T-helper 2 cell treated with Interferon-gamma antibody and Interleukin-4, amounts not matched to agents 100 ng/mL and 5 ng/mL, for 36 hours (primary cell): Measurements from ENCODE around the gene TMEM131L. TPM values are rescaled to one million over a fixed set of nuclear protein-coding genes. Genes with fewer than 3 reads are reported as not detected.

Experiments
- intact Hi-C: fragments of 100-400 bp; cut with micrococcal nuclease; formaldehyde crosslinking; loops from one replicate; pipeline ENCODE4 v1.15.1; 2023
- total RNA-seq: library from RNA; stranded (reverse); gene quantifications from 2 replicates; pipeline ENCODE4 v1.2.3, GENCODE V29; 2022

Gene TMEM131L
- total RNA-seq, 1 donor from 2014 or later, result 41.9 TPM

DNA sequence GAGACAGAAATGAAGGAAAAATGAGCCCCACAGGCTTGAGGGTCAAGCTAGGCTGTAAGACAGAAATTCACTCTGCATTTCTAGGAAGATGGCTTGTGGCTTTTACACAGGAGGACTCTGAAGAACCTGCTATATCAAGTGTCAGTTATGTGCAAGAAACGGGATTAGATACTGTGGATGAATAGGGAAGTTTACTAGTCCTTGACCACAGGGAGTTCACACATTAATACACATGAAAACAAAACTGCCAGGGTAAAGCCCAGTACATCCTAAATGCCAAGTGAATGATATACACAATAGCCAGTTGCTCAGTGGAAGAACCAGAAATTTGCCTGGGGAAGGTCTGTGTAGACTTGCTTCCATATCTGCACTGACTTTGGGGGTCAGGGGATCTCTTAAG lies 53.5 kb downstream of the TMEM131L start:
- intact Hi-C loops, result no loop called here

DNA sequence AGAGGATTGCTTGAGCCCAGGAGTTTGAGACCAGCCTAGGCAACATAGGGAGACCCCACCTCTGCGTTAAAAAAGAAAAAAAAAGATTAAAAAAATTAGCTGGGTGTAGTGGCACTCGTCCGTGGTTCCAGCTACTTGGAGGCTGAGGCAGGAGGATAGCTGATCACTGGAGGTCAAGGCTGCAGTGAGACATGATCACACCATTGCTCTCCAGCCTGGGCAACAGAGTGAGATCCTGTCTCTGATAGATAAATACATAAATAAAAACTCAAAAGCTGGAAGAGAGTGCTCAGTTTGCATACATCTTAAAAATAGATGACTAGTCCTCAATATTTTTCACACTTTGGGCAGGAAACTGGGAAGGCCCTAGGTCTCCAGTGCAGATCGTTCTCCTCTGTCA lies 54.1 kb downstream of the TMEM131L start:
- intact Hi-C loops, result no loop called here

DNA sequence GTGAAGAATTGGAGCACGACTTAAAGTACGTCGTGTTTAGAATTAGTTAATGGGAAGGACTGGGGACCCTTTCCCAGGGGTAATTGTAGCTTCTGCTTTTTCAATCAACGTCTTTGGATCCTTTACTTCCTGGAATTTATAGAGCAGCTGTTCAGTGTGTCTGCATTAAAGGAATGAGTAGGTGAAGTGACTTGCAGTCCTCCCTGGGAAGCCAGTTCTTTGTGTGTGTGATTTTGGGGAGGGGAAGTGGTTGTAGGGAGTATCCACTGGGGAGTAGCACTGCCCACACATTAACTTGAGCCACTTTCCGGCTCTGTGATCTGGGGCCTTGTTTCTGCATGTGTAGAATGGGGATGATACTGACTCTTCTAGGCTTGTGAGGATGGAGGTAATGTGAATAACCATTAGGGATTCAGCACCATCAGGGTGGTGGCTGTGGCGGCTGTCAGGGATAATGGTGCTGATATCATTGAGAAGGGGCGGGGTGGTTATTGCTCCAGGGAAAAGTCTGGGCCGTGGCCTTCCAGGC lies 54.7 kb downstream of the TMEM131L start:
- intact Hi-C loops, result loop anchor here (1.0 kb wide), 1 partner anchor 33 kb away; no protein-coding TSS in a partner anchor

DNA sequence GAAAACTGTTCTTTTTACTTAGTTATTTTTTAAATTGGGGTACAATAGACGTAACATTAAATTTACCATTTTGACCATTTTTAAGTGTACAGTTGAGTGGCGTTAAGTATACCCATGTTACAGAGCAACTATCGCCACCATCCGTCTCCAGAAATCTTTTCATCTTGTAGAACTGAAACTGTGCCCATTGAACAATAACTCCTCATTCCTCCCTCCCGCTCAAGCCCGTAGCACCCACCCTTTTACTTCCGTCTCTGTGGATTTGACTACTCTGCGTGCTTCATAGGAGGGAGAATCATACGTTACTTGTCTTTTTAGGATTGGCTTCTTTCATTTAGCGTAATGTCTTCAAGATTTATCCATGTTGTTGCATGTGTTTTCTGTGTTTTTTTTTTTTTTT lies 55.3 kb downstream of the TMEM131L start:
- intact Hi-C loops, result loop anchor here (1.0 kb wide), 1 partner anchor 33 kb away; no protein-coding TSS in a partner anchor

DNA sequence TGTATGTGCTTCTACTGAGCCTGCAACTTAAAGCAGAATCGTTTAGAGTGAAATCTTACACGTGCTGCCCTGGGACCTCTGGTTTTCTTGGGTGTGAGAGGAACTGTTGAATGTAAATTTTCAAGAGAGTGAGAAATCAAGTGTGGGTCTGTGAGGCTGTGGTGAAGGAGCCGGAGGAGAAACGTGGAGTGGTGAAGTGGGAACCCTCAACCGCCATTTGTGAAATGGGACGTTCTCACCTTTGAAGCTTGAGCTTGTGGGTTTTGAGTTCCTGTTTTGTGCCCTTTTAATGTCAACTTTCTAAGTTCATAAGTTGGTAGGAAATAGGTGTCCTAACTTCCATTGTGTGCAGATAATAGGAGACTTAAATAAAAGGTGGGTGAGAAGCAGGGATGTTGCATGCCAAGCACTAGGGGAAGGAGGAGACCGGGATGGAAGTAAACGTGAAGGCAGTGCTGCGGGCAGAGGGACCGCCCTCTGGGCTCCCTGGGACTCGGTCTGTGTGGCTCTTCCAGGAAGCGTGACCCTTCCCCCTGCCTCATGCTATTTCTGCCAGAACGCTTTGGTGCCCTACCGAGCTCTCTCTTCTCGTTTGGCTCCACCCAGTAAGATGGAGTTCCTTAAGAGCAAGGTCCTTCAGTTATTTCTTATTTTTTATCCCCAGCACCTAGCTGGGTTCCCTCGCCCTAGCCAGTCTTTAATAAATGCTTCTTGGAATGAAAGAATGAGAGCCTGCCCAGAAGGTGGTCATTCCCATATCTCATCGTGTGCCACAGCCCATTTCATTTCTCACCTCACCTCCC lies 56.0 kb downstream of the TMEM131L start:
- intact Hi-C loops, result loop anchor here (1.0 to 2.0 kb wide), 7 partner anchors 8 to 178 kb away; partner anchors contain the start of gene MND1

DNA sequence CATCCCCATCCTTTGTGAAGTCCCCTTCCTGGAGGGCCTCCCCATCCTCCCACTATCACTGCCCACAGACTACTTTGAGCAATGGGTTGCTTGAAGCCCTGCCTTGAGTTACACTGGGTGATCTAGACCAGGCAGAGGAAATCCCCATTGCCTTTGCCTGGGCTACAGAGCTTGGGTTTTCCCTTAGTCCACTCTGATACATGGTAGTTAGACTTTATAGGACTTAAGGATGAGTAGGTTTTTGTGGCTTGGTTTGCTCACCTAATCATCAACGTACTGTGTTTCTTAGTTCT lies 56.6 kb downstream of the TMEM131L start:
- intact Hi-C loops, result loop anchor here (1.0 to 2.0 kb wide), 6 partner anchors 8 to 178 kb away; partner anchors contain the start of gene MND1

DNA sequence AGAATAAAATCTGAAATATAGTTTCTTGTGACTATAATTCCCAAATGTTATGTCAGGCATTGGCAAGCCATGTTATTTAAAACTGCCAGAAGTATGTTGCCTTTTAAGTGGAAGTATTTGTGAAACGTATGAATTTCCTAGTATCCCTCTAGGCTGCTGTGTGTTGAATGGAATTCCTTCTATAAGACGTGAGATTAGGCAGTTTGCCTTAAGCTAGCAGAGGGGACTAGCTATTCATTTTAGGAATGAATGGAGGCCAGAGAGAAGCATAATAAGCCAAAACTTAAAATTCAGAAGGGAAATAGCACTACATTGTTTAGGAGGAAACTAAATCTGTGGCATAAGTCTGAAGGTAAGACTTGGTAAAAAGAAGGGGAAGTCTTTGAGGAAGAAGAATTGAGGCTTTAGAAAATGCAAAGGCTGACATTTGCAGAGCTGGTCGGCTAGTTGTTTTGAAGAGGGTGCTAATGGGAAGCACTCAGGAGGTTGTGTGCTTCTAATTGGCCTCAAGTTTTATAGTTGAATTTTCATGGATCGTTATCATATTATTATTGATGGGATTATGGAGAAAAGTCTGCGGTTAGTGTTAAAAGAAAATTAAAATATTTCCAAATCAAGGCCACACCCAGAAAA lies 57.1 kb downstream of the TMEM131L start:
- intact Hi-C loops, result loop anchor here (2.0 kb wide), 1 partner anchor 52 kb away; no protein-coding TSS in a partner anchor

DNA sequence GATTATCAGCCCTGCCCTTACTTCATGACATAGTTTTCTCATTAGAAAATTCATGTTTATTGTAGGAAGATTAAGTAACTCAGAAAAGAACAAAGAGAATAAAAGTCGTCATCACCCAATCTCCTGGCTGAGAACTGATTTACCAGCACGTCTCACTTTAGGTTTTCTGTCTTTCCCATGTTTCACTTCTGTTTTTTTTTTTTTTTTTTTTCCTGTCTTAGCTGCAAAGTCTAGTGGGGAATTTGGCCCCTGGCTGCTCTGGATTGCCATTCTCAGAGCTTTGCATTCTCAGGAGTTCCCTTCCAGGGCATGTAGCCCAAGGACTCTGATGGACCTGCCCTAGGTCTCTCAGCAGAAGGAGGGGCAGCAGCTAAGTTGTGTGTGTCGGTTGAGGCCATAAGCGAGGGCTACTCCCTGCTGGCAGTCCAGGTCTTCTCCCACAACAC lies 57.8 kb downstream of the TMEM131L start:
- intact Hi-C loops, result loop anchor here (2.0 kb wide), 1 partner anchor 51 kb away; no protein-coding TSS in a partner anchor

DNA sequence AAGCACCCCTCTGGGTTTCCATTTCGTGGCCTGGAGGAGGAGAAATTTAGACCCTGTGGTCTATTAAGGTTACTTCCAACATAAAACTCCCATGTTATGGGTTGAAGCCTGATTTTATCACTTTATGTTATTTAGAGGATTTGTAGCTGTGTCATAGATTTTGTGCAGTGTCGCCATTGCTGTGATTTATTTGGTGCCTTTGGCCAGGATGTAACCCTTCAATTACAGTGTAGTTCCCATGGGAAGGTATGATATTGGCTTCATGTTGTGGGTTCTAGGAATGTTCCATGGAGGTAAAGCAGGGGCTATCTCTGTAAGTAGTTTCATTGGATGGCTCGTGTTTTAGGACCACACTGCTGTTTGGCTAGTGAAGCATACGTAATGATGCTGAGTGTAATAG lies 58.5 kb downstream of the TMEM131L start:
- intact Hi-C loops, result loop anchor here (5.0 kb wide), 1 partner anchor 987 kb away; the partner anchor contains the start of gene FBXW7

DNA sequence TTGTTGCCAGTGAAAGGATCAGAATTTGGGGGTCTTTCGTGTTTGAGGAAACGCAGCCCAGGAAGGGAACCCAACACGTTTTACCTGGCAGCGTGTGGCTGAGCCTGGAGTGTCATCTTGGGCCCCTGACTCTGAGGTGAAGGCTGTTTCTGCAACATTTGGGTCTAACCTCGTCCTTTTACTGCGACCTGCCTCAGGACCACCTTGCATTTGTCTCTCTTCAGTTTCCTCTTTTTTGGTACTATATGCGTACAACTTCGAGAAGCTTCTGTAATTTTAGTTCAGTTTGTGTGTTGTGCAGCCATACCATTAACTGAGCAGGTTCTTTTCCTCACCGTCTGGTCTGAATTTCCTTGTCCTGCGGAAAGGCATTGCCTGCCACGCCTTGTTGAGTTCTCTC lies 61.5 kb downstream of the TMEM131L start:
- intact Hi-C loops, result loop anchor here (5.0 kb wide), 1 partner anchor 990 kb away; the partner anchor contains the start of gene FBXW7

DNA sequence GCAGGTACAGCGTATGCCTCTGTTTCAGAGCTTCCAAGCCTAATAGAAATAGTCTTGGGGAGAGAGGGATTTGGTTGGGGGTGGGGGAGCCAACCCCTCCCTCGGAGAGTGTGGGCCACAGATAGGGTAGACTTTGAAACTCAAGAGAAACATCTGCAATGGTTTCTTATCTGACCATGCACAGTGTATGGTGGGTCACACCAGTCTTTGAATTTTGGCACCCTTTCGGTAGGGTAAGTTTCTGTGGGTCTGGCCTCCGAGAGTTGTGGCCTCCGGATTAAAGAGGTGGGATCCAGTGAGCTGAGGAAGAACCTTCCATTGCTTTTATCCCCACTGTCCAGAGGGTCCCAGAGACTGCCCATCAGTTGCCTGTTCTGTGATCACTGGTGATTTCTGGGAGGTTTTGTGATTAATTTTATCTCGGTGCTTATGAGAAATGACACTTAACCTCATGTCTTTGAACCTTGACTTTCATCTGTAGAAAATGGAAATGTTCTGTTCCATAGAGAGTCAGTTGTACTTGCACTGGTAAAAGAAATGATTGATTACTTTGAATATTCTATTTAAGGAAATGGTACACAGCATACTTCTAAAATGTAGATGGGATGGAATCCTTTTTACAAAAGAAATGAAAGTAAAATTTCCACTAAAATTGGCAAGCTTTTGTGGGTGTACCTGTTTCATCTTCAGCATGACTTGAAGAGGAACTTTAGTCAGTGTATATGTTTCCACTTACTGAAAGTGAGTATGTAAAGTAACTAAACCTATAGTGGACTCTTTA lies 62.7 kb downstream of the TMEM131L start:
- intact Hi-C loops, result loop anchor here (5.0 kb wide), 1 partner anchor 992 kb away; the partner anchor contains the start of gene FBXW7

DNA sequence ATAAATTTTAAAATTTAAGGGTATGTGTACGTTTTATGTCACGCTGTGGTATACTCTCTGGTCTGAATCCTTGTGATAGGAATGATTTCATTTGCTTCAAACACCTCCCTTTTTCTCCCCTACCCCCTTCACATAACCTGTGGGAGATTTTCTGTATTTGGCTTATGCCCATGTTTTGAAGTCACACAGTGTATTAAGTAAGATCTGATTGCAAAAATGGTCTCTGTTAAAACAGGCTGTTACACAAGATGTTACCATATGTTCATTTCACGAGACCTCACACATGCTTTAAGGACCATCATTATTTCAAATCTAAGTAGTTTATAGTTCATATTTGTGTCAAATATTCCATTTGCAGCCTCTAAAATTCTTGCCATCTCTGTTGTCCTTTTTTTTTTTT lies 63.5 kb downstream of the TMEM131L start:
- intact Hi-C loops, result loop anchor here (1.0 to 5.0 kb wide), 2 partner anchors 7 to 992 kb away; partner anchors contain the start of gene FBXW7

DNA sequence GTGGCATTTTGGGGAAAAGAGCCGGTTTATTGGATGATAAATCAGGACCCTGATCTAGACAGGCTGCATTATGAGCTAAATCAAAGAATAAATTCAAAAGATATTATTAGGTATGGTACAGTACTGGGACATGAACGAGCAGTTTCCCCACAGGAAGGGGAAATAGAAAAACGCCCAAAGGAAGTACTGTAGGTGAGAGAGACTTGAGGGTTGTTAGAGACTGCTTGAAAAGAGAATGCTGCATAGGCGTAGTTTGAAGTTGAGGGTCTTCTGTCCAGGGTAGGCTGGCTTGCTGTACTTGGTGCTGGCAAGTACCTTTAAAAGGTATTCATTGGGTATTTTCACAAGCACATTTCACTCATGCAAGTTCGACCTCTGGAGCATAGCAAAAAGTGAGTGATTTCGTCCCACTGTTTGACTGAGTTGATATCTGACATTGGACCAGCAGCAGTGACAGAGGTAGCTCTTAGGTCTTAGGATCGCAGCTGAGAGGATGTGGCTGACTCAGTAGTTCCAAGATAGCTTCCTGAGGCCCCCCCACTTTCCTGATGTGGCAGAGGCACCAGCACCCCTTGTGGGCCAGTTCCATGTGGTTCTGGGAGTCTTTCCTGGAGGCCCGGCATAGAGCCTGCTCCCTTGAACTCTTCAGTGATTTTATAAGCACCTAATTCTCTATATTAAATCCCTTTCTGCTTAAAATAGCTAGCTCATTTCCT lies 64.3 kb downstream of the TMEM131L start:
- intact Hi-C loops, result loop anchor here (1.0 kb wide), 1 partner anchor 8 kb away; no protein-coding TSS in a partner anchor

DNA sequence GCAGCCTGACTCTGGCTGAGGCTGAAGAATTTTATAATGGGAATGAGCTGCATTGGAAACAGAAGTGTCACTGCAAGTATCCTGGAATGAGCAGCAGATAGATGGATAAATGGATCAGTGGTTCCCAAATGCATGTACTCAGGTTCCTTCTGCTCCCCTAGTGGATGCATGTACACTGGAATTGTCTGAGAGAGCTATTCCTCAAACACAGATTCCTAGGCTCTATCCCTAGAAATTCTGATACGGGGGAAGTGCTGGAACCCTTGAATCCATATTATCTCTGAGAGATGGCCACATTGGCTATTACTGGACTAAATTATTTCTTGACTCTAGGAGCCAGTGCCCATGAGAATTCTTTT lies 64.8 kb downstream of the TMEM131L start:
- intact Hi-C loops, result loop anchor here (1.0 kb wide), 1 partner anchor 9 kb away; no protein-coding TSS in a partner anchor

DNA sequence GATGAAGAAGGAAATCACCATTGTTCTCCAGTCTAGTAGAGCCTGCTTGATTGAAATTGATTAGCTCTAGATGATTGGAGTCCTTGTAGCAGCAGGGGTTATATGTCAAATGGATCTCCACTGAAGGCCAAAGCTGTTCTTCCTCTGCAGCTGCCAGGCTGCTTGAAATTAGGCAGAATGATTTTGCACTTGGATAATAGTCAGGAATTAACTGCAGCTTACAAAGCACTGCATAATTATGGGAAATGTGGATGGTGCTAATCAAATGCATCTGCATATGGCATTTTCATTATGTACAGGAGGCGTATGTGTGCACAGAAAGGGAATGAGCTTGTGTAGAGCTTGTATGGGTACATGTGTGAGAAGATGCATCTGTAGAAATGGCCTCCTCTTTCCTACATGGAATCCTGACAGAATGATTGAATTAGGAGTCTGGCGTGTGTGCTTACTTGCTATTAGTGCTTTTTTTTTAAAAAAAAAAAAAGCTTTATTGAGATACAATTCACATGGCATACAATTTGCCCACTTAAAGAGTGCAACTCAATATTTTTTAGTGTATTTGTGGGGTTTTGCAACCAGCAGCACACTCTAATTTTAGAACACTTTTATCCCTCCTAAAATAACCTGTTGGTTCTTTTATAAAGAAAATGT lies 65.9 kb downstream of the TMEM131L start:
- intact Hi-C loops, result no loop called here

DNA sequence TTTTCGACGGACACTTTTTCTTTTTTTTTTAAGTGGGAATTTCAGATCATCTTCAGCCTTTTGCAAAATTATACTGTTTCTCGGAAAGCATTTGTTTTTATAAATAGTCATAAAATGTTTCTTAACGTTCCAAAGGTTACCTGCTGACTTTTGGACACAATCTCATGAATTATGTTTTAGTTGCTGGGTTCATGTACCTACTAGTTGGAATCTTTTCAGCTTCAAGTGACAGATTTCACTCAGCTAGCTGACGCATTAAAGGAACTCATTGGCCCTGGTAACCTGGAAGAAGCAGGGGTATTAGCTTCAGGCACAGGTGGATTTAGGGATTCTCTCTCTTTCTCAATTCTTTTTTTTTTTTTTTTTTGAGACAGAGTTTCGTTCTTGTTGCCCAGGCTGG lies 66.5 kb downstream of the TMEM131L start:
- intact Hi-C loops, result no loop called here

DNA sequence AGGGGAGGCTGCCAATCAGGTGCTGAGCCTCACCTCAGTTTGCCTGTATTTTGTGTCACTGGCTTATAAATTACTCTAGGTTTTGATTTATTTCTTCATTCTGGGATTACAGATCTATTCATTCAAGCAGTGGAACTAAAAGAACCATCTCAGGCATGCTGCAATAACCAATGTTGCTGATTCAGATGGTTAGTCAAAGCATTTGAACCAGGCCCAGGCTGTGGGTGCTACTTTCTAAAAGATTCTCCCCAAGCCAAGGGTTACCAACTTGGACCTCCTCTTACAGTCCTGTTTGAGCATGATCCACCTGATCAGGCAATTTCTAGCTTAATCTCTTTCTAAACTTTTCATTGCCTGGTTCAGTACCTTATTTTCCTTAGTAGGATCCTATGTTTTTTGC lies 67.2 kb downstream of the TMEM131L start:
- intact Hi-C loops, result no loop called here

DNA sequence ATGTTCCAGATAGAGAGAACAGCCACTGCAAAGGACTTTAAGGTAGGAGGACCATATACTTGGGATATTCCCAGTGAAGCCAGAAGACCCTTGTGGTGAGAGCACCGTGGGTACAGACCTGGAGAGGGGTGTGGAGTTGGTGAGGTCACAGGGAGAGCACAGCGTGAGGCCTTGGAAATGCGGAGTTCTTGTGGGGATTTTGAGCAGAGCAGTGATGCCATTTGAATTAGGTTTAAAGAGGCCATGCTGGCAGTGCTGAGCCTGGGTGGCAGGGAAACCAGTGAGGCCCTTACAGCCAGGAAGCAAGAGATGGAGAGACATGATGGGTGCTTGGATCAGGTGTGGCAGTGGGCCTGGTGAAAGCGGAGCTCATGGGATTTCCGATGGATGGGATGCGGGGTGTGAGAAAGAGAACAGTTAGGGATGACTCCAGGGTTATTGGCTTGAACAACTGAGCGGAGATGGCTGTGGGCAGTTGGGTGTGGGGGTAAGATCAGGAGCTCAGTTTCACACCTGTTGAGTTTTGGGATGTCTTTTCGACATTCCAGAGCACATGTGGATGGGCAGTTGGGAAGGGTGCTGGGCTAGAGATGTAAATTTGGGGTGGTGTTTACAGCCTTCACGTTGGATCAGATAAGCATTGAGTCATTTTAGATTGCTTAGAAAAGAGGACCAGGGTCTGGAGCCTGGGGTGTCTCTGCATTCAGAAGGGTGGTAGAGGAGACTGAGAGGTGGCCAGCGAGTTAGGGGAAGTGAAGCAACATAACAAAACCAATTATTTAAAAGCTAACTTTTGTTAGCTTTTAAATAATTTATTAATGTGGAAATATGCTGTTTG lies 68.9 kb downstream of the TMEM131L start:
- intact Hi-C loops, result no loop called here
